NCI-H2081 treated with DMSO at 0.1 percent for 48 hours (cell line): ENCODE measurements around the gene MSMB.
"Not testable (repeated sequence)": the region's sequence is repeated elsewhere in the genome, so short reads cannot be mapped to it uniquely, and the experiment has no call there.

Experiments used
- DNase-seq: peaks from one replicate; lab custom pipeline; 2025; lab: John Stamatoyannopoulos, UW

The MSMB gene

GRCh38 chr10:46046261-46046660, at the start of gene MSMB:
Gene MSMB, minus strand, starts transcription at chr10:46046269. Its CDS starts 32 bp downstream, at chr10:46046237.
- DNase-seq = no peak

DNA sequence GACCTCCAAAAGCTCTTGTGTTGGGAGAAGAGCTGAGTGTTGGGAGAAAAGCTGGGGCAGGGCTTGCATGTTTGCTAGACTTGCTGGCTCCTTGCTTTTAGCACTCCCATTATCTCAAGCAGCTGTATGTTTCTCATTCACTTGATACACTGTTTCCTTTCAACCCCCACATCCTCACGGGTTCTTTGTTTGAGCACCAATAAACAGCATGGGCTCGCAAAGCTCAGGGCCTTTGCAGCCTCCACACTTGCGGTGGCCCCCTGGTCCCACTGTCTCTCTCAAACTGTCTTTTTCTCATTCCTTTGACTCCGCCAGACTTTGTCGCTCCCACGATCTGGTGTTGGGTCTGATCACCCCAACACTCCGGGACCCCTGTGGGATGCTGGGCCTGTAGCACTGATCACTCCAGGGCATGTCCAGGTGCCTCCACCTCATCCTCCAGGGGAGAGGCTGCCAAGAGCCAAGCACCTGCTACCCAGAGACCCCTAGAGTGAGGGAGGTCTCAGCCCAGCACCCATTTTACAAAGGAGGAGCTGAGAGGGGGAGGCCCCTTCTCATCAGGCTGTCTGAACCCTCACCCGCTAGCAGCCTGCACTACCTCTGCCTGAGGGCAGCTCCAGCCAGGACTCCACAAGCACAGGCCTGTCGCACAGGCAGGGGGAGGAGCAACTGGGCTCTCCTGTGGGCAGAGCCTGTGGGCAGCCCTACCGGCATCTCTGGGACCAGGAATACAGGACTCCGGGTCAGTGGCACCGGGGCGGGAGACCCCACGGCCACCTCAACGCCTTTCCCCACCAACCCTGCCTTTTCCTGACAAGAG, 49.1 kb upstream of the MSMB start:
- DNase-seq = no peak

DNA sequence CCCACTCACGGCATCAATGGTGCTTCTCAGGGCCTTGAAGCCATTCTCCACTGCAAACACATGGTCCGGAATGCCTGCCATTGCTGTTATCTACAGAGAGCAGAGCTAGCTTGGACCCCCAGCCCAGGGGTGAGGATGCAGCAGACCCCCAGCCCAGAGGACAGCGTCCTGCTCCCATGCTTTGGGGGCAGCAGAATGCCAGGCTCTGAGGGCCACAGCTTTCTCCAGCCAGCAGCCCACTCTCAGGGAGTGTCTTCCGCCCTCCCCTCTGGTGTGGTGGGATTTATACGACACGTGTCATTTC, 48.1 kb upstream of the MSMB start:
- no peak for DNase-seq

DNA sequence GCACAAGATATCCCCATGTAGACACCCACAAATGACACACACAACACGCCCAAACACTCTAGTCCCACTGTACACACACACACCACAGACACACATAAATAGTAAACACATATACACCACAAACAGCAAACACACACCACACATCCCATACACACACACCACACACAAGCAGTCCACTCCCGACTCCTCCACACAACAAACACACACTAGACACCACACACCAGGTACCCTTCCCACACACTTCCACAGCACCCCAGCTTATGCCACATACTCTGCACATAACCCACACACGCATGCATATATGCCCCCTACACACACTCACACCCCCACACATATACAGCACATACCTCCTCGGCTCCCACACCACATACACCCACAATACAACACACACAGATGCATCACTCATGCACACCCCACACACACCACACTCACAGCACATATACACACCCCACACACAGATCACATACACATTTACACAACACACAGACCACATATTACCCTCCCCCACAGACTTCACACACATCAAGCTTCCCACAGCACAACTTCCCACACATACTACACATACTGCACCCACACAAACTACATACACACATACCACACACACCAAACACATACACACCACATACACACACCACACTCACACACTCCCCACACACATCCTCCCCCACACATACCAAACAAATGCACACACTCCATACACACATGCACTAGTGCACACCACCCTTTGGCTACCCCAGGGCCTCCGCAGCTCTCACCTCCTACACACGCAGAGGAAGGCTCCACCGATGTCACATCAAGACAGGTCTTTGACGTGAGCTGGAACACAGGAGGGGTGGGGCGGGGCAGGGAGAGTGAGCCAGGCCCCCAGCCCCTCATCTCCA, 47.5 kb upstream of the MSMB start:
- DNase-seq = not testable (repeated sequence)

- no peak for DNase-seq
Observed at GRCh38 chr10:46092524-46093081, 46.5 kb upstream of the MSMB start.

DNA sequence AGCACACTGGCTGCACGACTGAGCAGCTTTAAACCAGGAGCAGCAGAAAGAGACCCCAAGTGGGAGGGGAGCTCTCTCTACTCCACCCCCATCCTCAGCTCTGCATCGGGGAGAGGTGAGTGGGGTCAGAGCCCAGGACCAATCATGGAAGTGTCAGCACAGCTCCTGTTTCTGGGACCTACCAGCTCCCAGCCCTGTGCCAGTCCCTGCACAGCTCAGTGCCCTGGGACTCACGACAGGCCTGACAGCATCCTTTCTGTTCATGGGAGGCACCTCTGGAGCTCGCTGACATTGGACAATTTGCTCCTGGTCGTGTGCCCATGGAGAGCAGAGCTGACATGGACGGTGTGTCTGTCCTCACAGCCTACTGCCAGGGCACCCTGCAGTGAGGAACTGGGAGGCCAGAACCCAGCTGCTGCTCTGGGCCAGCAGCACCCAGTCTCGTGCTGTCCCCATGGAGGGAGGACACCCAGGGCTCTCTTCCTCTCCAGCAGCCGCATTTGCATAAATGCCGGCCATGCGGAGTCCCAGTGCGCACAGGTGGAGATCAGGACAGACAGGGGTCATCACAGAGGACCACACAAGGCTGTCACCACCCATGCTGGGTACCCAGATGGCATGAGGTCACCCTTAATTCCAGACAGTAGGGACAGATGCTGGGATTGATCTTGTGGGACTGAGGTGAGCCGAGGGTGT, 45.9 kb upstream of the MSMB start:
- no peak for DNase-seq

DNA sequence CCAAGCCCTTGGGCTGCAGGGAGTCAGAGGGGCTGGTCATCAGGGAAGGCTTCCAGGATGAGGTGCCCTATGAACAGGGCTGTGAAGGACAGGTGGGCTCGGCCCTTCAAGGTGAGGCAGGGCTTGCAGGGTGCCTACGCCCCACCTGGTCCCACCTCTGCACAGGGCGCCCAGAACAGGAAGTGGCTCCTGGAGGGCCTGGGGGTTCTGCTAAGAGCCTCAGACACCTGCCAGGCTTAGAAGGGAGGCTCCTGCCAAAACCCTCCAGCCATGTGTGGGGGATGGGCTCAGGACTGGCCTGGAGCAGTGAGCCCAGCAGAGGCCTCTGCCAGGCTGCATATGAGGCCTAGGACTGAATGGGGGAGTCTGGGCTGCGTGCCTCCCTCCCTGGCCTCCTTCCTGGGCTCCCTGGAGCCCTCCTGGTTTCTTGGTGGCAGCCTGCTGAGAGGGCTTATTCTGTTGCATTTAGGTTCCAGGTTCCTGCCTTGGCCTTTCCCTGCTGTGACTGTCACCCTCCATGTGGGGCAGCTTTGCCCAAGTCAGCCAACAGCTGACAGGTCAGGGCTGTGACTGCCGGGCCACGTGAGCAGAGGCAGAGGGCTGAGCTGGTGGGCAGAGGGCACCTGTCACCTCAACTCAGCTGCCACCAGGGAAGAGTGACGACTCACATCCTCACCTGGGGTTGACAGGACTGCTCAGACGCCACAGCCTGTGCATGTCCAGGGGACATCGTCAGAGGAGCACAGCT, 45.2 kb upstream of the MSMB start:
- DNase-seq = no peak

GRCh38 chr10:46090258-46090812, 44.3 kb upstream of the MSMB start:
- no peak for DNase-seq

DNA sequence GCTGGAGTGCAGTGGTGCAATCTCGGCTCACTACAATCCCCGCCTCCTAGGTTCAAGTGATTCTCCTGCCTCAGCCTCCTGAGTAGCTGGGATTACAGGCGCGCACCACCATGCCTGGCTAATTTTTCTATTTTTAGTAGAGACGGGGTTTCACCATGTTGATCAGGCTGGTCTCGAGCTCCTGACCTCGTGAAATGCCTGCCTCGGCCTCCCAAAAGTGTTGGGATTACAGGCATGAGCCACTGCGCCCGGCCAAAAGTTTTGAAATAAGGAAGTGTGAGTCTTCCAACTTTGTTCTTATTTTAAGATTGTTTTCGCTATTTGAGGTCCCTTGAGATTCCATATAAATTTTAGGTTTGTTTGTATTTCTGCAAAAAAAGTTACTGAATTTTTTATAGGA, 41.3 kb upstream of the MSMB start:
- DNase-seq = not testable (repeated sequence)

GRCh38 chr10:46084321-46085165, 38.5 kb upstream of the MSMB start:
- DNase-seq = no peak

DNA sequence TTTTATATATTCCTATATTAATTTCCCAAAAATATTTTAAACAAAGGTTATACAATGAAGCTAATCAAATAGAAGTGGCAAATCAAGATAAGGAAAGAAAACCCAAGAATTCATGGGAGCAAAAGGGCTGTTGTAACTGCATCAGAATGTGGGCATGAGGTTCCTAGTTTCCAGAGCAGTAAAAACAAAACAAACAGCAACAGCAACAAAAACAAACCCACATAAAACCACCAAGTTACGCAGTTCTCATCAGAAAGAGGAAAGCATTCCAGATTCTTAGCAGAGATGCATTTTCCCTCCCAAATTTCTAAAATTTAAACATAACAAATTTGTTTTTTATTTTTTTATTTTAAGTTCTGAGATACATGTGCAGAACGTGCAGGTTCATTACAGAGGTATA, 34.8 kb upstream of the MSMB start:
- DNase-seq = no peak

DNA sequence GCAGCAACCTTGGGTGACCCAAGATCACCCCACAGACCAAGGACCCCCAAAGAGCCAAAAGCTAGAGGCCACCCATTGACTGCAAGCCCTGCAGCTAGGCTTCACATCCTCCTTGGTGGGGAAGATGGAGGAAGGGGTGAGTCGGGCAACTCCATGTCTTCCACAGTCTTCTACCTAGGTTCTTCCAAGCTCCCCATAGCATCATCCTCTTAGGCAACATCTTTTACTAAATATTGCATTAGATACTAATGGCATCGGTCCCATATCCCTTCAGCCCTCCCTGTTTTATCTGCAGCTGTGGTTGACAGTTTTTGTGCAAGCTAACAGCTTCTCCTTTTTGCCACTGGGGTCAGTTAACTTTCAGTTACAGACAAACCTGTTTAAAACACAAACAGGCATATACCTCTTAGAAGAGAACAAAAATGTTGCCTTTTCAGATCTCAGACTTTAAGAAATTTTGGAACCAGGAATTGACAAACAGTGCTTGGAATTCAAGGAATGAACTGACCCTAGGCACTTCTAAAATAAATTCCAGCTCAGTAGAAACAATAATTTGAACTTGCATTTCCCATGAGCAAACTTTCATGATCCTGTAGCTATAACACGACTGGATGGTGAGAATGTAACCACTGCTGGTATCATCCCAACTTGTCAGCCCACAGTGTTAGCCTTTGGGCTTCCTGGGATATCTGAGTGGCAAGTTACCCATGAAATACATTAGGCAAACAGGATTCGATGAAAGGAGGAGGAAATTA, 33.9 kb upstream of the MSMB start:
- DNase-seq = no peak

DNA sequence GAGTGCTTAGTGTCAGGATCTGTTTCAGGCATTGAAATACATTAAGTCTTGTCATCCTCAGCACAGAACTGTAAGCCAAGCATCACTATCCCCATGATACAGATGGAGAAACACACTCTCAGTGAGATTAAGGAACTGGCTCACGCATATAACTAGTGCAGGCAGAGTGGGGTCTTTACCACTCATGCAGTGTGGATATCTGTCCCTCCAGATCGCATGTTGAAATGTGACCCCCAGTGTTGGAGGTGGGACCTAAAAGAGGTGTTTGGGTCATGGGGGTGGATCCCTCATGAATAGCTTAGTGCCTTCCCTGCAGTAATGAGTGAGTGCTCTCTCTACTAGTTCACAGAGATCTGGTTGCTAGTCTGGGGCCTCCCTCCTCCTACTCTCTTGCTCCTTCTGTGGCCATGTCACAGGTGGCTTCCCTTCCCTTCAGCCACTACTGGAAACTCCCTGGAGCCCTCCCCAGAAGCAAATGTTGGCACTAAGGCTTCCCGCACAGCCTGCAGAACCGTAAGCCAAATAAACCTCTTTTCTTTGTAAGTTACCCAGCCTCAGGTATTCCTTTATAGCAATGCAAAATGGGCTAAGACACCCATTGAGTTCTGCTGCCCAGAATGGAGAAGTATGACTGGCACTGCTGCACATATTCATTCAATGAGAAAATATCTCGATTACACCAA, 31.8 kb upstream of the MSMB start:
- DNase-seq = no peak

DNA sequence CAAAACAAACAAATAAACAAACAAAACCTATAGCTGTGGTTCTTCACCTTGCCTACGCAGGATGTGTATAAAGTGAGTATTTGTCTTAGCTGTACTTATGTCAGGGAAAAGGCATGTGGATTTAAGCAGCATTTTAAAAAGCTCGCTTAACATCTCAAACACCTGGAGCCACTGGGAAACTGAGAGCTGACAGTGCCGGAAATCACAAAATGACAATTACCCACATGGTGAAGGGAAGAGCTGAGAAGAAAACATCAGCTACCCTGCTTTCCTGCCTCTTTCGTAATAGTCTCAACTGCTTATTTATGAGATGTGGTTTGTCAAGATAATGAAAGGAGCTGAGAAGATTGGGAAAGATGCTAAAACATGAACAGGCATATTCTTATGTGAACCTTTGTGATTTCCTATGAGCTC, 31.1 kb upstream of the MSMB start:
- no peak for DNase-seq

- DNase-seq = no peak
Observed at GRCh38 chr10:46075869-46076268, 29.8 kb upstream of the MSMB start.

DNA sequence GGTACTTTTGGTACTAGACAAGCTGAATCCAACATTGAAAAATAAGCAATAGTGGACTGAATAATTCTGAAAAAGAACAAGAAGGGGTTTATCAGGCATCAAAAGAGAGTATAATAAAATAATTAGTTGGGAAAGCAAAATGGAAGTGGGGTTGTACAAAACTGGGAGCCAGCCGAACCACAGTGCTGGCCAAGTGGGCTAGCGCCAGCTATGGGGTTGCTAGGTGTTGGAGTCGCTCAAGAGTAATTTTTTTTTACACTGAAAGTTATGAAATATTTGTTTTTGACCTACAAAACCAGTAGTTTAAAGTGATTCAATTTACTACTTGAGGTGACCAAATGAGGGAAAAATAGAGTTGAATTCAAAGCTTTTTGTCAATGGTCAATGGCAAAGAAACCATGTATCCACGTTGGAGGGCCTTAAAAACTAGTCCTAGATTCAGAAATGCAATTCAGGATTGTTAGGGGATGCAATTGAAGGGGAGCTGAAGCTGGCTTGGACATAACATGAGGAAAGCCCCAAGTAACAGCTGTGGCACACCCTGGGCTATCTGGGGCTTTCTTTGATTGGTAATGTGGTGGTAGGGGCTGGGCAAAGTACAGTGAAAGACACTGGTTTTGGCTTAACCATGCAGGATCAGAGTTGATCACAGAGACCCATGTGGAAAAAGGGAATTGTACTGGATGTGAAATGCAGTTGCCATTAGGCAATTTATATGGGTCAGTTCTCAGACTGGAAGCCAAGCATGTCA, 28.3 kb upstream of the MSMB start:
- DNase-seq = no peak

- DNase-seq = no peak
Observed at GRCh38 chr10:46073564-46073963, 27.5 kb upstream of the MSMB start.

- no peak for DNase-seq
Observed at GRCh38 chr10:46070749-46071148, 24.7 kb upstream of the MSMB start.
